Naive thymus-derived CD8-positive, alpha-beta T cell (primary cell): ENCODE results near the gene TMEM240. TPM values are rescaled to one million over a fixed set of nuclear protein-coding genes. Genes with fewer than 3 reads are reported as not detected.
"Not testable (repeated sequence)": the region's sequence is repeated elsewhere in the genome, so short reads cannot be mapped to it uniquely, and the experiment has no call there.

Source experiments
- ATAC-seq, 2 donors: fragments of 150-1000 bp; cut with Tn5 transposase in 1 of 2; sonication (Bioruptor Pico), chemical (Tn5 transposase) in 1 of 2; 1 replicate in 1 of 2; 2 replicates in 1 of 2; pipeline ENCODE4 v1.10.0; 2021; ENCODE audit warnings: mild to moderate bottlenecking in 2 of 2, moderate library complexity in 2 of 2
- POLR2A ChIA-PET: fragments of 350-600 bp; sonication (Branson Sonifier 250); formaldehyde crosslinking; loops from one replicate; lab custom pipeline; 2021; ENCODE audit warnings: antibody characterized with exemption; lab: Charles Lee
- DNase-seq, 10 donors: peaks; one replicate each; pipeline versions ENCODE4 v3.0.0 to v3.0.0-alpha.2; 2020 to 2022
- H3K27ac Mint-ChIP-seq, 10 donors: one replicate each; pipeline ENCODE4 v1.8.0; 2020 to 2022; ENCODE audit warnings: mild to moderate bottlenecking in 10 of 10, mixed read lengths in 10 of 10, moderate library complexity in 4 of 10, inconsistent platforms in 1 of 10
- H3K27me3 Mint-ChIP-seq, 5 donors: one replicate each; pipeline ENCODE4 v1.8.0; 2021 to 2022; ENCODE audit warnings: mixed read lengths in 5 of 5
- H3K36me3 Mint-ChIP-seq, 3 donors: one replicate each; pipeline ENCODE4 v1.8.0; 2020 to 2022; ENCODE audit warnings: mixed read lengths in 3 of 3, mild to moderate bottlenecking in 2 of 3, inconsistent platforms in 1 of 3
- H3K4me1 Mint-ChIP-seq, 4 donors: one replicate each; pipeline ENCODE4 v1.8.0; 2021 to 2022; ENCODE audit warnings: mixed read lengths in 4 of 4
- H3K4me3 Mint-ChIP-seq, 10 donors: one replicate each; pipeline ENCODE4 v1.8.0; 2020 to 2022; ENCODE audit warnings: mild to moderate bottlenecking in 10 of 10, mixed read lengths in 10 of 10, moderate library complexity in 6 of 10, inconsistent platforms in 1 of 10
- H3K9me3 Mint-ChIP-seq, 9 donors: one replicate each; pipeline ENCODE4 v1.8.0; 2020 to 2022; ENCODE audit warnings: mixed read lengths in 9 of 9, mild to moderate bottlenecking in 3 of 9, inconsistent platforms in 1 of 9, moderate library complexity in 1 of 9
- polyA plus RNA-seq, 3 donors: library from polyadenylated mRNA; unstranded; fragments of 300-500 nt; fragmentation: Illumina TruSeq; gene quantifications; one replicate each; pipeline ENCODE4 v1.2.3, GENCODE V29; 2021
- total RNA-seq, 8 experiments: library from RNA in 2 of 8; stranded (reverse) in 2 of 8; gene quantifications; one replicate each; pipeline ENCODE4 v1.2.3 and lab custom pipeline; 2021 to 2026

The TMEM240 gene
- total and polyA plus RNA-seq, 5 experiments from 2014 or later: 3.4 TPM; not detected in 3

GRCh38 chr1:1536938-1537546 lies 3.4 kb downstream of the TMEM240 start:
- DNase-seq: no peak
- ATAC-seq: no peak
- POLR2A ChIA-PET: interaction anchor here (0.5 to 1.4 kb wide), 2 partner anchors 91 to 194 kb away, joined by 3 to 4 read pairs; no protein-coding TSS in a partner anchor
- peaks cover 0 to 4% (median 1%) of the 10 kb centered on the region in 9 donors for H3K9me3 Mint-ChIP-seq
- H3K4me1 Mint-ChIP-seq: peaks cover 0 to 10% (median 5%) of the 10 kb centered on the region in 4 donors
- no peak overlapping the region for H3K27ac Mint-ChIP-seq
- H3K36me3 Mint-ChIP-seq: peaks cover 2 to 6% (median 4%) of the 10 kb centered on the region in 3 donors
- no peak overlapping the region for H3K4me3 Mint-ChIP-seq
- H3K27me3 Mint-ChIP-seq: no peaks in the 10 kb centered on the region

DNA sequence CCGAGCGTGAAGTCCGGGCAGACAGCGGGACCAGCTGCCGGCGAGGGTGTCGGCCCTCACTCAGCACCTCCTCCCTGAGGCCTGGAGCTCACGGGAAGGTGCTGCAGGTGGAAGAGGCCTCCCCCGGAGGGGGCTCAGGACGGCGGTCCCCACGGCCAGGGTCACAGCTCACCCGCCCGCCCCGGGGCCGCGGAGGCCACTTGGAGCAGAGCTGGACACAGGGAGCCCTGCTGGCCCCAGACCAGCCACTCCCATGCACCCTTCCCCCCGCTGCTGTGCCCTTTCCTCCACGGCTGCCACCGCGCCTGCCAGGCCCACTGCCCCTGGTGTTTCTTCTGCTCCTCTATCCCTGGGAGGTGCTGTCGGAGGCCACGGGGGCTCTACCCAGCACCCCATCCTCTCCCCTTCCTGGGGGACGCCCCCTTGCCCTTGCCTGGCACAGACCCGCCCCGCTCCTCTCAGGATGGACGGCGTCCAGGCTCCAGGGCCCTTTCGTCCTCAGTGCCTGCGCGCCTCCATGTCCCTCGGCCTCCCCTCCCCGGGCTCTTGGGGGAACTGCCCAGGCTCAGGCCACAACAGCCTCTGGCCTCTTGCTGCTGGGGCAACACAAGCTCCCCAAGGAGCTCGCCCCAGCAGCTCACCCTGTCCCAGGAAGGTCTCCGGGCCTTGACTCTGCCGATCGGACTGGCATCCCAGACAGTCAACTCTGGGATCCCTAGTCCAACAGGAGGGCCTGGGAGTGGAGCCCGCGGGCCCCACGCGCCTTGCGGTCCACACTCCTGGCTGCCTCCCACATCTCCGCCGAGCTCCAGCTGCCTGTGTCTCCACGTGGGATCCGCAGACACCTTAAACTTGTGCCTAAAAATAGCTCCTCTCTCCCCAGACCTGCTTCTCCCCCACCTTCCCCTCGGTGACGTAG lies 4.1 kb downstream of the TMEM240 start:
- peaks cover 3 to 6% (median 5%) of the 10 kb centered on the region in 3 donors for H3K36me3 Mint-ChIP-seq
- H3K4me1 Mint-ChIP-seq: peaks cover 0 to 10% (median 3%) of the 10 kb centered on the region in 4 donors
- POLR2A ChIA-PET: interaction anchor here (0.5 to 1.4 kb wide), 2 partner anchors 92 to 193 kb away, joined by 3 to 4 read pairs; no protein-coding TSS in a partner anchor
- no peak overlapping the region for H3K4me3 Mint-ChIP-seq
- H3K9me3 Mint-ChIP-seq: peaks cover 0 to 9% (median 4%) of the 10 kb centered on the region in 9 donors
- ATAC-seq (no peak), DNase-seq (no peak)
- H3K27ac Mint-ChIP-seq: no peak overlapping the region
- H3K27me3 Mint-ChIP-seq: no peaks in the 10 kb centered on the region

- POLR2A ChIA-PET: interaction anchor here (0.5 kb wide), 1 partner anchor 305 kb away, joined by 3 read pairs; no protein-coding TSS in a partner anchor
Observed at GRCh38 chr1:1535201-1536018, 5.0 kb downstream of the TMEM240 start.

GRCh38 chr1:1534401-1535154 lies 5.8 kb downstream of the TMEM240 start:
- peaks cover 0 to 14% (median 6%) of the 10 kb centered on the region in 9 donors for H3K9me3 Mint-ChIP-seq
- ATAC-seq (no peak), DNase-seq (no peak)
- POLR2A ChIA-PET: interaction anchor here (0.5 kb wide), 1 partner anchor 306 kb away, joined by 3 read pairs; no protein-coding TSS in a partner anchor
- H3K36me3 Mint-ChIP-seq: peaks cover 5 to 8% (median 6%) of the 10 kb centered on the region in 3 donors
- peaks cover 0 to 10% (median 3%) of the 10 kb centered on the region in 4 donors for H3K4me1 Mint-ChIP-seq
- H3K27me3 Mint-ChIP-seq: no peaks in the 10 kb centered on the region
- H3K4me3 Mint-ChIP-seq: no peak overlapping the region
- no peak overlapping the region for H3K27ac Mint-ChIP-seq

More at GRCh38 chr1:1535201-1536018, 5.0 kb downstream of the TMEM240 start:
- Mint-ChIP-seq H3K27ac (no peak overlapping the region), H3K4me1 (peaks cover 0 to 10% (median 3%) of the 10 kb centered on the region in 4 donors), H3K4me3 (no peak overlapping the region), H3K9me3 (peaks cover 0 to 14% (median 6%) of the 10 kb centered on the region in 9 donors), H3K27me3 (no peaks in the 10 kb centered on the region), H3K36me3 (peaks cover 5 to 8% (median 6%) of the 10 kb centered on the region in 3 donors)
- ATAC-seq (no peak), DNase-seq (no peak)

- POLR2A ChIA-PET, H3K36me3 Mint-ChIP-seq: not testable (repeated sequence)
Observed at GRCh38 chr1:1533894-1534291, 6.5 kb downstream of the TMEM240 start.

DNA sequence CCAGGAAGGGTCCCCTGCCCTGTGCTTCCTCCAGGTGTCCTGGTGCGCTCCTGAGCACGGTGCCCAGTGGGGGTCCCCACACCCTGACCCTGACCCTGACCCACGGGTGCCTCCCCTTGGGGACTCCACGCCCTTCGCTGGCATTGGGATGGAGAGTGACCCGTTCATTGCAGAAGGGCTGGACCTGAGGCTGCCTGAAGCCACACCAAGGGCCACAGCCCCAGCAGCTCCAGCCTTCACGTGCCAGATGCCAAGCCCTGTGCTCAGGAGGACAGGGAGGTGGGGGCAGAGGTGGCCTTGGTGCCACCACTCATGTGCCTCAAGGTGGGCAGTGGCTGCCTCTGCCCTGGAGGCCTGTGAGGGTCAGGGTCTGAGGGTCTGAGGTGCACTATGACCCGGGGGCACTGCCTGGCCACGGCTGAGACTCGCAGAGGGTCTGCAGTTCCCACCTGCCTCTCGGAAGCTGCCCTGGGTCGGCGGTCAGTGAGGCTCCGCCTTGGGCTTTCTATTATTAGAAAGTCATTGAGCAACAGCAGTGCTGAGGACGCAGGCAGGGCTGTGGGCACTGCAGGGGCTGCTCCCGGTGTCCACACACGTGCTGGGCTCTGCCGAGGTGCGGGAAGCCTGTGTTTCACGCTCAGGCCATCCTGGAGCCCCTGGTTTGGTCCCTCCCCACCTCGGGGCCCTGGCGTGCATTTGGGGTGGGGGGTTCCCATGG lies 7.1 kb downstream of the TMEM240 start:
- H3K36me3 Mint-ChIP-seq, H3K27me3 Mint-ChIP-seq, H3K4me3 Mint-ChIP-seq, POLR2A ChIA-PET, H3K4me1 Mint-ChIP-seq, ATAC-seq, H3K27ac Mint-ChIP-seq, DNase-seq: not testable (repeated sequence)
- peaks cover 0 to 14% (median 6%) of the 10 kb centered on the region in 9 donors for H3K9me3 Mint-ChIP-seq

More at GRCh38 chr1:1533894-1534291, 6.5 kb downstream of the TMEM240 start:
- H3K27me3 Mint-ChIP-seq, H3K27ac Mint-ChIP-seq, H3K4me3 Mint-ChIP-seq, H3K4me1 Mint-ChIP-seq, ATAC-seq, DNase-seq: not testable (repeated sequence)
- peaks cover 0 to 14% (median 6%) of the 10 kb centered on the region in 9 donors for H3K9me3 Mint-ChIP-seq

- H3K27ac Mint-ChIP-seq: no peak overlapping the region
- no peak for ATAC-seq
Observed at GRCh38 chr1:1531947-1532346, 8.5 kb downstream of the TMEM240 start.

GRCh38 chr1:1529936-1530335 lies 10.5 kb downstream of the TMEM240 start:
- peaks cover 0 to 14% (median 6%) of the 10 kb centered on the region in 9 donors for H3K9me3 Mint-ChIP-seq
- ATAC-seq: no peak
- no peak overlapping the region for H3K4me3 Mint-ChIP-seq
- no peak overlapping the region for H3K27ac Mint-ChIP-seq
- no peaks in the 10 kb centered on the region for H3K27me3 Mint-ChIP-seq
- POLR2A ChIA-PET: no interaction called here
- no peaks in the 10 kb centered on the region for H3K4me1 Mint-ChIP-seq
- H3K36me3 Mint-ChIP-seq: peaks cover 6 to 24% (median 15%) of the 10 kb centered on the region in 3 donors
- no peak for DNase-seq

More at GRCh38 chr1:1531947-1532346, 8.5 kb downstream of the TMEM240 start:
- no peak for DNase-seq
- Mint-ChIP-seq H3K36me3 (peaks cover 6 to 16% (median 12%) of the 10 kb centered on the region in 3 donors), H3K4me3 (no peak overlapping the region), H3K4me1 (no peaks in the 10 kb centered on the region), H3K27me3 (no peaks in the 10 kb centered on the region), H3K9me3 (peaks cover 0 to 14% (median 6%) of the 10 kb centered on the region in 9 donors)
- POLR2A ChIA-PET: no interaction called here

GRCh38 chr1:1529321-1529720 lies 11.1 kb downstream of the TMEM240 start:
- H3K27me3 Mint-ChIP-seq: no peaks in the 10 kb centered on the region
- peaks cover 0 to 14% (median 6%) of the 10 kb centered on the region in 9 donors for H3K9me3 Mint-ChIP-seq
- peaks cover 6 to 24% (median 15%) of the 10 kb centered on the region in 3 donors for H3K36me3 Mint-ChIP-seq
- H3K27ac Mint-ChIP-seq: no peak overlapping the region
- H3K4me1 Mint-ChIP-seq: no peaks in the 10 kb centered on the region
- no peak for ATAC-seq
- POLR2A ChIA-PET: no interaction called here
- no peak for DNase-seq
- H3K4me3 Mint-ChIP-seq: no peak overlapping the region

- POLR2A ChIA-PET: interaction anchor here (0.6 kb wide), 1 partner anchor 28 kb away, joined by 3 read pairs; no protein-coding TSS in a partner anchor
- Mint-ChIP-seq H3K9me3 (peaks cover 0 to 14% (median 6%) of the 10 kb centered on the region in 9 donors), H3K27me3 (no peaks in the 10 kb centered on the region), H3K4me3 (no peak overlapping the region), H3K4me1 (no peaks in the 10 kb centered on the region), H3K36me3 (peaks cover 6 to 26% (median 15%) of the 10 kb centered on the region in 3 donors), H3K27ac (no peak overlapping the region)
- ATAC-seq (no peak), DNase-seq (no peak)
Observed at GRCh38 chr1:1528301-1529267, 11.8 kb downstream of the TMEM240 start.
